K562 (cell line): Measurements from ENCODE around the gene MARK3. TPM values are rescaled to one million over a fixed set of nuclear protein-coding genes. Genes with fewer than 3 reads are reported as not detected.

Experiments used
- ATAC-seq: fragments of 200-7000 bp; cut with Tn5 transposase; 3 replicates; pipeline ENCODE4 v1.9.1; 2020; ENCODE audit warnings: moderate library complexity
- BruUV-seq: library from RNA; stranded (reverse); fragments of 400-500 nt; replicated peaks from 2 replicates; lab custom pipeline; 2021; lab: Mats Ljungman, UMichigan
- CTCF ChIA-PET: fragments of 300-600 bp; formaldehyde crosslinking; extraction: SDS; loops from one replicate; lab custom pipeline; 2021; ENCODE audit warnings: low intra/inter-chr PET ratio; lab: Yijun Ruan, JAX
- POLR2A ChIA-PET: fragments of 300-600, 350-650 bp; sonication (Branson Sonifier 250); formaldehyde crosslinking; extraction: SDS; loops from one replicate; lab custom pipeline; 2021; ENCODE audit warnings: antibody characterized with exemption, inconsistent platforms; lab: Yijun Ruan, JAX
- DNase-seq, 4 experiments: peaks; one replicate each; pipeline versions ENCODE4 v3.0.0 to v3.0.0-alpha.2; 2011 to 2018; ENCODE audit warnings: low spot score in 3 of 4, mixed read lengths in 3 of 4; ENCODE audit errors: extremely low read depth in 1 of 4
- FAIRE-seq: peaks from 2 replicates; lab custom pipeline; 2011; peaks lifted over from hg19 to GRCh38; lab: Jason Lieb, UNC
- H2AFZ ChIP-seq: 2 replicates; pipeline ENCODE4 v1.6.0; 2011; ENCODE audit warnings: low read depth, low read length, control low read depth, inconsistent platforms
- H3K27ac ChIP-seq: fragments of 200-600 bp; 3 replicates; pipeline ENCODE4 v1.8.0; 2011; ENCODE audit warnings: low read depth, mild to moderate bottlenecking, control low read depth, inconsistent platforms, low read length, moderate library complexity, mixed read lengths; ENCODE audit errors: extremely low read depth
- H3K27me3 ChIP-seq, 2 experiments: fragments of 300-600 bp in 1 of 2; 2 replicates in 1 of 2; 3 replicates in 1 of 2; pipeline versions ENCODE4 v1.6.0 to v1.8.0; 2011; ENCODE audit warnings: inconsistent platforms in 2 of 2, low read length in 2 of 2, mild to moderate bottlenecking in 1 of 2, mixed read lengths in 1 of 2, moderate library complexity in 1 of 2; ENCODE audit not compliant: control insufficient read depth in 2 of 2, insufficient read depth in 2 of 2
- H3K36me3 ChIP-seq: fragments of 300-600 bp; 3 replicates; pipeline ENCODE4 v1.8.0; 2011; ENCODE audit warnings: mild to moderate bottlenecking, low read length, inconsistent platforms; ENCODE audit not compliant: control insufficient read depth, insufficient read depth
- H3K4me1 ChIP-seq, 2 experiments: fragments of 200-600 bp in 1 of 2; replicated peaks in 1 of 2; 2 replicates in 1 of 2; 3 replicates in 1 of 2; pipeline versions ENCODE4 v1.5.1 to v1.8.0; 2011; ENCODE audit warnings: inconsistent platforms in 2 of 2, low read length in 2 of 2, mild to moderate bottlenecking in 1 of 2, mixed read lengths in 1 of 2, moderate library complexity in 1 of 2; ENCODE audit not compliant: control insufficient read depth in 2 of 2, insufficient read depth in 2 of 2
- H3K4me2 ChIP-seq: 2 replicates; pipeline ENCODE4 v1.6.1; 2011; ENCODE audit warnings: low read length, control low read depth, inconsistent platforms, mixed read lengths; ENCODE audit not compliant: insufficient read depth
- H3K4me3 ChIP-seq: fragments of 200-600 bp; sonication (generic), shearing (Covaris generic); 2 replicates; pipeline ENCODE4 v1.5.1; 2016; ENCODE audit warnings: control low read depth, inconsistent platforms
- H3K79me2 ChIP-seq: fragments of 200-600 bp; 3 replicates; pipeline ENCODE4 v1.8.0; 2011; ENCODE audit warnings: low read length, inconsistent platforms; ENCODE audit not compliant: control insufficient read depth, insufficient read depth
- H3K9ac ChIP-seq, 2 experiments: 2 replicates each; pipeline versions ENCODE4 v1.6.0 to v1.6.1; 2011; ENCODE audit warnings: low read depth in 2 of 2, low read length in 2 of 2, control low read depth in 1 of 2, inconsistent platforms in 1 of 2, mild to moderate bottlenecking in 1 of 2, mixed read lengths in 1 of 2; ENCODE audit not compliant: insufficient read depth in 1 of 2
- H3K9me1 ChIP-seq: one replicate; pipeline ENCODE4 v1.6.0; 2011; ENCODE audit warnings: inconsistent platforms, mild to moderate bottlenecking, low read length, moderate library complexity; ENCODE audit not compliant: control insufficient read depth, insufficient read depth
- H3K9me3 ChIP-seq: replicated peaks from 2 replicates; pipeline ENCODE4 v1.5.1; 2011; ENCODE audit warnings: low read depth, low read length, inconsistent platforms; ENCODE audit not compliant: control insufficient read depth, insufficient read depth
- H4K20me1 ChIP-seq: replicated peaks from 2 replicates; pipeline ENCODE4 v1.6.1; 2011; ENCODE audit warnings: low read length, inconsistent platforms, mixed read lengths; ENCODE audit not compliant: control insufficient read depth, insufficient read depth
- MCM2 ChIP-seq: fragments of 450-650 bp; IDR thresholded peaks from 2 replicates; pipeline ENCODE4 v1.6.1; 2017; ENCODE audit warnings: low read depth, mild to moderate bottlenecking
- SETDB1 ChIP-seq: IDR thresholded peaks from one replicate; pipeline ENCODE4 v1.6.1; 2012; ENCODE audit warnings: low read length, control low read depth, inconsistent platforms
- XRCC5 ChIP-seq: fragments of 200-400 bp; formaldehyde crosslinking; IDR thresholded peaks from 2 replicates; pipeline ENCODE4 v1.6.1; 2017; ENCODE audit warnings: low read depth, mild to moderate bottlenecking, low read length
- ZNF224 ChIP-seq: sonication (generic); formaldehyde crosslinking; IDR thresholded peaks from 2 replicates; pipeline ENCODE4 v1.8.0; 2022; ENCODE audit warnings: mild to moderate bottlenecking, missing genetic modification reagents
- in situ Hi-C: fragments of 300-500 bp; cut with MboI; formaldehyde crosslinking; loops from 4 replicates; pipeline ENCODE4 v1.15.0; 2018; ENCODE audit warnings: inconsistent platforms, mixed read lengths
- intact Hi-C: fragments of 100-400 bp; cut with micrococcal nuclease; formaldehyde crosslinking; loops from 2 replicates; pipeline ENCODE4 v1.14.2; 2022
- polyA plus RNA-seq, 8 experiments: library from polyadenylated mRNA; depleted of rRNA in 4 of 8; stranded (reverse) in 5 of 8; unstranded in 3 of 8; fragments of >200 nt; fragmentation: Nextera tagmentation in 2 of 8; fragmentation: Illumina TruSeq in 1 of 8; extraction: Ambion mirVana in 2 of 8; extraction: Trizol in 1 of 8; gene quantifications; 2 replicates each; pipeline versions ENCODE4 v1.2.1 to v1.2.3, GENCODE V29; 2011 to 2014; ENCODE audit warnings: inconsistent platforms in 1 of 8, missing spikeins in 1 of 8
- total RNA-seq, 7 experiments: library from RNA; depleted of rRNA in 6 of 7; stranded (reverse); fragments of >200 nt in 6 of 7; fragmentation: Illumina TruSeq in 2 of 7; extraction: Trizol in 2 of 7; gene quantifications; 2 replicates each; pipeline versions ENCODE4 v1.2.1 to v1.2.3, GENCODE V29; 2011 to 2021; ENCODE audit warnings: low replicate concordance in 1 of 7
- TF ChIP-seq, protein P1 (sequence below): sonication (generic); formaldehyde crosslinking; IDR thresholded peaks from 2 replicates; pipeline ENCODE4 v1.8.1; 2023; ENCODE audit warnings: mild to moderate bottlenecking, missing genetic modification reagents

Gene MARK3
- total and polyA plus RNA-seq, 9 of the 15 experiments (the other 6 are each of a cell fraction or from before 2014, with no cell fraction given) = 10.1 to 68.7 (median 56.3) TPM

- TF ChIP-seq, protein P1, sequence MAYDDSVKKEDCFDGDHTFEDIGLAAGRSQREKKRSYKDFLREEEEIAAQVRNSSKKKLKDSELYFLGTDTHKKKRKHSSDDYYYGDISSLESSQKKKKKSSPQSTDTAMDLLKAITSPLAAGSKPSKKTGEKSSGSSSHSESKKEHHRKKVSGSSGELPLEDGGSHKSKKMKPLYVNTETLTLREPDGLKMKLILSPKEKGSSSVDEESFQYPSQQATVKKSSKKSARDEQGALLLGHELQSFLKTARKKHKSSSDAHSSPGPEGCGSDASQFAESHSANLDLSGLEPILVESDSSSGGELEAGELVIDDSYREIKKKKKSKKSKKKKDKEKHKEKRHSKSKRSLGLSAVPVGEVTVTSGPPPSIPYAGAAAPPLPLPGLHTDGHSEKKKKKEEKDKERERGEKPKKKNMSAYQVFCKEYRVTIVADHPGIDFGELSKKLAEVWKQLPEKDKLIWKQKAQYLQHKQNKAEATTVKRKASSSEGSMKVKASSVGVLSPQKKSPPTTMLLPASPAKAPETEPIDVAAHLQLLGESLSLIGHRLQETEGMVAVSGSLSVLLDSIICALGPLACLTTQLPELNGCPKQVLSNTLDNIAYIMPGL (CRISPR knock-in tag) = no peak
Observed at GRCh38 chr14:103463149-103463548, 77.9 kb downstream of the MARK3 start (continued).

DNA sequence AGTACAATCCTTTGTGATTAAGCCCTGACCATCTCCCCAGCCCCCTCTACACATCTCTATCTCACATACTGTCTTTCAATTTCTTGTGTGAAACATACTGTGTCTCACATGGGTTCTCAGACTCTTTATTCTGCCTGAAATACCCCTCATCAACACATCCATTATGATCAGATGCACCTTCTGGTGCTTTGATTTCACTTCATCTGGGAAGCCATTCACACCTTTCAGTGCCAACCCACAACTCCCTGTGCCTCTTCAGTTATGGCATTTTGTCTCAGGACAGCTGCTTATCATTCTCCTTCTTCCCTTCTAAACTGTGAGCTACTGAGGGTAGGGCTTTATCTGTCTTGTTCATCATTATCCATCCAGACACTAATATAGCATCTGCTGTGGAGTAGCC is 78.6 kb downstream of the MARK3 start:
- H3K79me2 ChIP-seq = peaks cover 4% of the 10 kb centered on the region; the same call in 2 of the 3 replicates
- no peak overlapping the region for H3K4me2 ChIP-seq
- no peak for FAIRE-seq
- TF ChIP-seq ZNF224 (CRISPR knock-in tag) = no peak
- TF ChIP-seq MCM2 = no peak
- no peak for TF ChIP-seq SETDB1
- TF ChIP-seq XRCC5 = no peak
- TF ChIP-seq, all 486 proteins: peak for 0
- peaks cover 68% of the 10 kb centered on the region for H3K36me3 ChIP-seq
- no peak overlapping the region for H3K4me3 ChIP-seq
- no TSS peak for BruUV-seq
- intact Hi-C loops = no loop called here
- ChIA-PET POLR2A (no interaction called here), CTCF (no interaction called here)
- no peak overlapping the region for H3K27ac ChIP-seq
- in situ Hi-C loops = no loop called here
- peaks cover 3% of the 10 kb centered on the region for H3K9me1 ChIP-seq
- H3K4me1 ChIP-seq = no peaks in the 10 kb centered on the region
- H4K20me1 ChIP-seq = no peaks in the 10 kb centered on the region
- H3K9ac ChIP-seq = no peak overlapping the region
- ATAC-seq (no peak), DNase-seq (no peak)
- no peaks in the 10 kb centered on the region for H3K9me3 ChIP-seq
- H2AFZ ChIP-seq = no peak overlapping the region
- H3K27me3 ChIP-seq = no peaks in the 10 kb centered on the region
